ENCODE measurements around the gene AMOTL1. TPM values are rescaled to one million over a fixed set of nuclear protein-coding genes. Genes with fewer than 3 reads are reported as not detected.

Gene AMOTL1
- polyA plus RNA-seq, 1 donor from 2014 or later: 10.7 TPM

- Histone ChIP-seq H2AFZ (ENCODE audit: low read depth, low read length) (no peak overlapping the region), H3K9me3 (ENCODE audit: low read length) (no peaks in the 10 kb centered on the region), H3K4me3 (ENCODE audit: low read length) (no peak overlapping the region), H3K79me2 (replicated peaks; ENCODE audit: insufficient read depth, low read length) (no peaks in the 10 kb centered on the region), H4K20me1 (ENCODE audit: insufficient read depth) (no peaks in the 10 kb centered on the region), H3K9ac (ENCODE audit: low read length) (no peak overlapping the region), H3F3A (ENCODE audit: insufficient read depth, low read length, poor library complexity, severe bottlenecking) (no peaks in the 10 kb centered on the region), H3K36me3 (ENCODE audit: insufficient read depth, low read length) (peaks cover 6% of the 10 kb centered on the region), H3K27me3 (ENCODE audit: insufficient read depth, low read depth, low read length) (no peaks in the 10 kb centered on the region), H3K27ac (ENCODE audit: low read length) (no peak overlapping the region), H3K9me2 (ENCODE audit: insufficient read depth, low read length) (no peaks in the 10 kb centered on the region), H3K4me2 (ENCODE audit: low read length) (no peak overlapping the region)
- no peak for TF ChIP-seq SMC3 (conservative IDR thresholded peaks at IDR 0.05; ENCODE audit: poor library complexity)
Measured at GRCh38 chr11:94858012-94858705, 90.0 kb downstream of the AMOTL1 start.

- Histone ChIP-seq H3K79me2 (replicated peaks; ENCODE audit: insufficient read depth, low read length) (no peaks in the 10 kb centered on the region), H3K27ac (ENCODE audit: low read length) (no peak overlapping the region), H3F3A (ENCODE audit: insufficient read depth, low read length, poor library complexity, severe bottlenecking) (no peaks in the 10 kb centered on the region), H2AFZ (ENCODE audit: low read depth, low read length) (no peak overlapping the region), H3K9me2 (ENCODE audit: insufficient read depth, low read length) (no peaks in the 10 kb centered on the region), H3K9ac (ENCODE audit: low read length) (no peak overlapping the region), H3K27me3 (ENCODE audit: insufficient read depth, low read depth, low read length) (no peaks in the 10 kb centered on the region), H3K9me3 (ENCODE audit: low read length) (no peaks in the 10 kb centered on the region), H4K20me1 (ENCODE audit: insufficient read depth) (no peaks in the 10 kb centered on the region), H3K4me2 (ENCODE audit: low read length) (no peak overlapping the region), H3K36me3 (ENCODE audit: insufficient read depth, low read length) (no peaks in the 10 kb centered on the region), H3K4me3 (ENCODE audit: low read length) (no peak overlapping the region)
- TF ChIP-seq EZH2 (IDR thresholded peaks at IDR 0.05; ENCODE audit: borderline replicate concordance, insufficient read depth, low read length, poor library complexity, severe bottlenecking) (no peak), MXI1 (conservative IDR thresholded peaks at IDR 0.05; ENCODE audit: poor library complexity, severe bottlenecking) (no peak), REST (IDR thresholded peaks at IDR 0.05; ENCODE audit: borderline replicate concordance) (no peak), POLR2AphosphoS5 (IDR thresholded peaks at IDR 0.05) (no peak), CTCF (IDR thresholded peaks at IDR 0.05; ENCODE audit: poor library complexity, severe bottlenecking) (no peak), RAD21 (conservative IDR thresholded peaks at IDR 0.05) (no peak)
Measured at GRCh38 chr11:94860333-94860732, 92.2 kb downstream of the AMOTL1 start.

- no peaks in the 10 kb centered on the region for H4K20me1 ChIP-seq (ENCODE audit: insufficient read depth)
- no peaks in the 10 kb centered on the region for H3K79me2 ChIP-seq (replicated peaks; ENCODE audit: insufficient read depth, low read length)
- no peak overlapping the region for H2AFZ ChIP-seq (ENCODE audit: low read depth, low read length)
- H3F3A ChIP-seq (ENCODE audit: insufficient read depth, low read length, poor library complexity, severe bottlenecking): no peaks in the 10 kb centered on the region
- no peak overlapping the region for H3K9ac ChIP-seq (ENCODE audit: low read length)
- no peaks in the 10 kb centered on the region for H3K9me2 ChIP-seq (ENCODE audit: insufficient read depth, low read length)
- TF ChIP-seq TAF1 (IDR thresholded peaks at IDR 0.05; ENCODE audit: low read depth) (no peak), REST (IDR thresholded peaks at IDR 0.05; ENCODE audit: borderline replicate concordance) (no peak), SMC3 (conservative IDR thresholded peaks at IDR 0.05; ENCODE audit: poor library complexity) (no peak), EZH2 (IDR thresholded peaks at IDR 0.05; ENCODE audit: borderline replicate concordance, insufficient read depth, low read length, poor library complexity, severe bottlenecking) (no peak), CTCF (IDR thresholded peaks at IDR 0.05; ENCODE audit: poor library complexity, severe bottlenecking) (no peak), MXI1 (conservative IDR thresholded peaks at IDR 0.05; ENCODE audit: poor library complexity, severe bottlenecking) (no peak), POLR2AphosphoS5 (IDR thresholded peaks at IDR 0.05) (no peak)
- H3K27me3 ChIP-seq (ENCODE audit: insufficient read depth, low read depth, low read length): no peaks in the 10 kb centered on the region
- H3K27ac ChIP-seq (ENCODE audit: low read length): no peak overlapping the region
- H3K36me3 ChIP-seq (ENCODE audit: insufficient read depth, low read length): no peaks in the 10 kb centered on the region
- H3K4me3 ChIP-seq (ENCODE audit: low read length): no peak overlapping the region
- no peaks in the 10 kb centered on the region for H3K9me3 ChIP-seq (ENCODE audit: low read length)
- H3K4me2 ChIP-seq (ENCODE audit: low read length): no peak overlapping the region
Measured at GRCh38 chr11:94861306-94861845, 93.2 kb downstream of the AMOTL1 start.
